Stimulated activated naive CD8-positive, alpha-beta T cell treated with anti-CD3 and anti-CD28 coated beads, Interleukin-15, Interleukin-2, amounts not matched to agents 100 U/mL and 50 U/mL, for 24 hours (primary cell): Measurements from ENCODE around the gene EEF1AKMT1.

Experiments
- ATAC-seq: fragments of 150-1000 bp; cut with Tn5 transposase; one replicate; pipeline ENCODE4 v1.10.0; 2021
- DNase-seq: peaks from one replicate; pipeline ENCODE4 v3.0.0; 2021

The EEF1AKMT1 gene, protein sequence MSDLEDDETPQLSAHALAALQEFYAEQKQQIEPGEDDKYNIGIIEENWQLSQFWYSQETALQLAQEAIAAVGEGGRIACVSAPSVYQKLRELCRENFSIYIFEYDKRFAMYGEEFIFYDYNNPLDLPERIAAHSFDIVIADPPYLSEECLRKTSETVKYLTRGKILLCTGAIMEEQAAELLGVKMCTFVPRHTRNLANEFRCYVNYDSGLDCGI

DNA sequence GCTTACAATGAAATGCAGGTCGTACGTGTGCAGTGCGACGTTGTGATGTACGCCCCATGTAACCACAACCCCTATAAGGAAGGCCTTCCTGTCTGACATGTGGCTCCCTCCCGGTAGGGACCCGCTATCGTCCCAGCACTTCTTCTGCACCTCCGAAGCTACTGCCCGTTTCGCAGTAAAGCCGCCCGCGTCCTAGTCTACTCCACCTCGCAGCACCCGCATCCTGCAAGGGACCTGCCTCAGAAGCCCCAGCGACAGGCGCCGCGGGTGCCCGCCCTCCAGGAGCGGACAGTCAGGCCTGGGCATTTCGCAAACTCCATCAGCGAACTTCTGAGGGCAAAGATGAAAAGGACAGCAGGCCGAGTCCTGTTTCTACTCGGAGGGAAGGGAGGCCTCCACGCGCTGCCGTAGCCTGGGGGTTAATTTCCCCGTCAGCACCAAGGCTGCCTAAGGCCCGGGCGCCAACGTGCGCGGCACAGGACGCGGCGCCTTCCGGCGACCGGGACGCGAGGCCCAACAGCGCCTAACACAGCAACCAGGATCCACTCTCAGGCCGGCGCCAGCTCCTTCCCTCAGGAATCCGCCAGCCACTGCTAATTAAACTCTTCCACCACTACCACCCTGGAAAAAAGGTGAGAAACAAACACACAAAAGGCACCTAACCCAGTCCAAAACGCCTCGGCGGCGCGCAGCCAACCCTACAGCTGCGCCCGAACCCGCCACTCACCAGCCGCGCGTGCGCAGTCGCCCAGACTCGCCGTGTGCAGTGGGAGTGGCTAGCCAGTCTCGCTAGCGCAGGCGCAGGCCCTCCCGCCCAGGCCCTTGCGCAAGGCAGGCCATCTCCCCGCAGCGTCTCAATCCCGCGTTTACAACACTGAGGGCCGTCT, at the start of gene EEF1AKMT1:
TSS of gene EEF1AKMT1 (minus strand) at position 768 of the 887 bp plus-strand sequence. CDS start 16,363 bp downstream, outside the sequence.
- DNase-seq, result peak; percentile 97

DNA sequence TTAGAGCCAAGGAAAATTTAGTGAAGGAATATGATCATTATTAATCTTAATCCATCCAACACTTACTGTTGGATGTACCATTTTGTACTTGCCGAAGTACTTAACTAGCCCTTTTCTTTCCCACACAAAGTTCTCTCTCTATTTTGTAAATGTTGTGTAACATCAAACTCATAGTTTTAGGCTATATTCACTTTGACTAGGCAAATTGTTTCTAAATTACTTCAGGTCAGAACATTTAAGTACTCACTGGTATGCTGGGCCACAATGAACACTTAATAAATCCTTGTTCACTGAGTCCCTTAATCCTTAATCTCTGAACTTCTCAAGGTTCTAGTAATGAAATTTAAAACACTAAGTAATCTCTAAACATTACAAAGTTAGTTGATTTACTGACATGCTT, 49.3 kb upstream of the EEF1AKMT1 start:
- no peak for ATAC-seq
- DNase-seq, result no peak

More for the DNA sequence above, at the start of gene EEF1AKMT1:
- peak; percentile 93 for ATAC-seq

DNA sequence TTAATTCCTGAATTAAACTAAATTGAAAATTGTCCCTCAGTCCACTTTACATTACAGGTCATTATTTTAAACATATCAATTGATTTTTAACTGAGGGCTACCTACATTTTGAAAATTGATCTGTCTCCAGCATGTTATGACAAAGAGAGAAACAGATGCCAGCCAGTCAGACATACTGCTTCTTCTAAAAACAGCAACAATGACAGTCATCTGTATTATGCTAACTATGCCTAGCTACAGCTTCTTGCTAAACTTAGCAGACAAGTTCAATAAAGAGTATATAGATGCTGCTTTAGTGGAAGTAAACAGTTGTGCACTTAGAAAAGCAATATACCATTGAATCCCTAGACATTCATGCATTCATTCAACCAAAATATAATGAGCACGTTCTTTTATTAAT, 48.6 kb upstream of the EEF1AKMT1 start:
- DNase-seq, result no peak
- ATAC-seq, result no peak

DNA sequence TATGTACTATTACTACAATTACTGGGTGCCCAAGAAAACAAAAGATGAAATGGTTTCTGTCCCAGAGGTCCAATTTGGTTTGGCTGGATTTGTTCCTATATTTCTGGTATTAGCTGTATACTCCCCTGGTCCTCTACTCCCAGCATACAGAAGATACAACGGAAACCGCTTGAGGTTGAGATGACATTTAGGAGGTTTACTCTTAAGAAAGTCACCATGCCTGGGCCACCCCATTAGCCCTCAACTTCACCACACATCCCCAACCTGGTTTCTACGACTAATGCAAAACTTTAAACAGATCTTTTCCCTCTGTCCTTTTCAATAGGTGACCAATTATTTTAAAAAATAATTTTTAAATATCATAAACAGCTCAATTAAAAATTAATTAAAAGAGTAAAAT, 46.0 kb upstream of the EEF1AKMT1 start:
- peak; percentile 57 for ATAC-seq
- DNase-seq, result no peak

DNA sequence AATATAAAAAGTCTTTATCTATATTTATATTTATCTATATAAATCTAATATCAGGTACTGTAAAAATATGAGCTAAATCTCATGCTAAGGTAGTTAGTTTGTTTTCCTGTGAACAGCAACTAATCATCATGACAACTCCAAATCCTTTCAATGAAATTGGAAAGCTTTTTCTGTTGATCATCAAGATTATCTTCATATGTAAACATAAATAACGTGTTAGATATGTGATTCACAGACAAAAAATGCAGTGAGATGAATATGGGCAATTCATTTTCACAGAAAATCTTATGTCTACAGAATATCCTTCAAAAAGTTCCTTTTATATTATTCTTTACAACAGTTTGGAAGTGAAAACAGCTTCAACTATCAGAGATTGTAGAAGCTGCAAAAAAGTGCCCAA, 41.7 kb upstream of the EEF1AKMT1 start:
- DNase-seq, result no peak
- ATAC-seq, result no peak

DNA sequence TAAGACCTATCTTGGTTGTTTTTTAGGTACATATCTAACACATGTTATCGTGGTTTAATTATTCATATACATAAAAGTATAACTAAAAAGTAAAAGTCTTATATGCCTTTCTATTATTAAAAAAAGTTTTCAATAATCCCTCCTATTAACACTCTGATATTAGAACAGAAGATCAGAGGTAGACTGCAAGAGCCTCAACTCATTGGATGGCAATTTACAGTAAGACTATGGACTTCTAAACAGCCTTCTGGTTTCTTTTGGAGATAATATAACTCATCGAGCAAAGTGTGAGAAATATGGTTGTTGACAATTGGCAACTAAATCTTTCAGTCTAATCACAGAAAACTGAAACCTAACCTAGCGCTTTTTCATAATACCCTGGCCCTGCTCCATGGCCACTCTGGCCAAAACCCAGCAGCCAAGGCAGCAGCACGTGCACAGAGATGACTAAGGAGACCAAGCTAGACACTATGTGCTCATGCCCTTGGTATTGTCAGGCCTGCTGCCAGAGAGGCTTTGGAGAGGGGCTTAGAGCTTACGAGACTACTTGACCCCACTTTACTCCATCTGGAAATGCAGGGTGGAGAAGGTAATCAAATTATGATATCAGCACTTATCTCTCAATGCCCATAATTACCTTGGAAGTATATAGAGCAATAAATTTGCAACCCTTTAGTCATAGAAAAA, 40.6 kb upstream of the EEF1AKMT1 start:
- ATAC-seq (no peak), DNase-seq (no peak)

DNA sequence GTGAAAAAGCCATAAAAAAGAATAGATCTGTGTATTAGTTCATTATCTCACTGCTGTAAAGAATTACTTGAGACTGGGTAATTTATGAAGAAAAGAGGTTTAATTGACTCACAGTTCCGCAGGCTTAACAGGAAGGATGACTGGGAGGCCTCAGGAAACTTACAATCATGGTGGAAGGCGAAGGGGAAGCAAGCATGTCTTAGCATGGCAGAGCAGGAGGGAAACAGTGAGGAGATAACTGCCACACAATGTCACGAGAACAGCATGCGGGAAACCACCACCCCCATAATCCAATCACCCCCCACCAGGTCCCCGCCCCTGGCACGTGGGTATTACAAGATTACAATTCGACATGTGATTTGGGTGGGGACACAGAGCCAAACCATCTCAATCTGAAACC, 39.1 kb upstream of the EEF1AKMT1 start:
- no peak for DNase-seq
- no peak for ATAC-seq

DNA sequence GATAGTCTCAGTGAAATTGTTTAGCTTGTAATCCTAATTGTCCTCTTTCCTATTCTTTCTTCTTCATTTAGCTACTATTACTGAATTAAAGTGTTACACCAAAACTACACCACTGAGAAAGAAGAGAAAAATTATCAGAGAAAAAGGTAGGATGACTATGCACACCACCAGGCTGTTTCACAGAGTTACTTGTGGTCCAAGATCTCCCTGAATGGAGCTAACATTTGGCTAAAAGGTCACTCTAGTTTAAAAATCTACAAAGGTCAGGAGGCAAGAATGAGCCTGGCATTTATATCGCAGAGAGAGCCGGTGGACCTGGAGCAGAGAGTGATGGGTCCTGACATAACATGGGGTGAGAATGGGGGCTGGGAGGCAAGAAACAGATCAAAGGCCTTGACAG, 37.0 kb upstream of the EEF1AKMT1 start:
- ATAC-seq, result peak; percentile 65
- DNase-seq, result no peak

DNA sequence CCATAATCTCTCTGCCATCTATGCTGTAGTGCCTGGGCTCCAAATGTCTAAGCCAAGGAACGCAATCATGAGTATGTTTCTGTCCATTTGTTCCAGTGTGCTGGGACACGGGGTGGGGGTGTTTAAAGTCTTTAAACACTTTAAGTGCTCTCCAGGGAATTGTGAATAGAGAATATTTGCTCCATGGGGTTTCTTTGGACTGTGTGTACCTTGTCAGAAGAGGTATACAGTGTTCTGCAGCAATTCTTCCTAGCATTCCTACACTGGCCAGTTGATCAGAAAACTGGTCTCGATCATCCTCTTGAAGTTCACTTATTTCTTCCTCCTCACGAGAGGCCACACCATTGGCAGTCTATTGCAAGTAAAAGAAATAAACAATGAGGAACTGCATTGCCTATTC, 35.1 kb upstream of the EEF1AKMT1 start:
- DNase-seq (no peak), ATAC-seq (no peak)

DNA sequence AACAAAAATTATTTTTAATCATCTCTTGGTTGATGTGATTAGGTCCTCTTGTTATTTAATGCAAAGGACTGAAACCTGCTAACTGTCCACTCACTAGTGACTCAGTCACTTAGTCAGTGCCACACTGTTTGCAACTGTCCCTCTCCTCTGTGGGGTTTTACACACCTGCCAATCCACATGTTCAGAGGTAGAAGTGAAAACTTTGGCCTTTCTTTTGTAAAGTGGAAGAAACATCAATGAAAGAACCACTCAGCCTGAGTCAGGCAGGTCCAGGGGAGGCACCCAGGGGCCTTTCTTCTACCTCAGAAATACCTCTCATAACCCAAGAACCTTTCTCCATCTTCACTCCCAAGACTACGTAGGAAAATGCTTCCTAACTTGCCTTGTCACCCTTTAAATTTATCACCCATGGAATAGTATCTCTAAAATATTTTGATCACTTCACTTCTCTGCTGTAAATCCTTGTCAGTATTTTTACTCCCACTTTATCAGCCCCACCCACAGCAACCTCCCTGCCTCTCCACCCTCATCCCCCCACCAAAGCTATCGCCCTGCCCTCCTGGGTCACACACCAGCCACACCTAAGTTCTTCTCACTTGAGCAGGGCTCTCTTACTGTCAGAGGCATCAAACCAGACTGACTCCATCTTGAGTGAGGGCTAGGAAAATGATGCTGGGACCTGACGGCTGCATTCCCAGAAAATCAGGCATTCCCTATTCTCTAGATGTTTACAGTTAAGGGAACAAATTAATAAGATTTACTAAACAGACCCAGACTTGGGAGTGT, 29.6 kb upstream of the EEF1AKMT1 start:
- no peak for DNase-seq
- ATAC-seq, result peak; percentile 55

DNA sequence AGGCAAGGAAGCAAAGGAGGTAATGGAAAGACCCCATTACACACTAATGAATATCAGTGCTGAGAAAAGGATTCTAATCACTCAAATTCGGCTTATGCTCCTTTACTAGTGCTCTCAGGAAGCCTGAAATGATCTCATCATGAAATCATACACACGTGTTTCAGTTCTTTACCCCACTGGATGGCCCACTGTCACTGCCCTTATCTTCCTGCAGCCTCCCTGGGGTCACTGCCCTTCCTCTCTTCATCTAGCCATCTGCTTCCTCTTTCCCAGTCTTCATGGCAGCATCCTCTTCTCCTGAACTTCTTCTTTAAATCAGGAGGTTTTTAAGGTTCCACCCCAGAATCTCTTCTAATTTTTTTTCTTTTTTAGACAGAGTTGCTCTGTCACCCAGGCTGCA, 27.9 kb upstream of the EEF1AKMT1 start:
- ATAC-seq (no peak), DNase-seq (no peak)

DNA sequence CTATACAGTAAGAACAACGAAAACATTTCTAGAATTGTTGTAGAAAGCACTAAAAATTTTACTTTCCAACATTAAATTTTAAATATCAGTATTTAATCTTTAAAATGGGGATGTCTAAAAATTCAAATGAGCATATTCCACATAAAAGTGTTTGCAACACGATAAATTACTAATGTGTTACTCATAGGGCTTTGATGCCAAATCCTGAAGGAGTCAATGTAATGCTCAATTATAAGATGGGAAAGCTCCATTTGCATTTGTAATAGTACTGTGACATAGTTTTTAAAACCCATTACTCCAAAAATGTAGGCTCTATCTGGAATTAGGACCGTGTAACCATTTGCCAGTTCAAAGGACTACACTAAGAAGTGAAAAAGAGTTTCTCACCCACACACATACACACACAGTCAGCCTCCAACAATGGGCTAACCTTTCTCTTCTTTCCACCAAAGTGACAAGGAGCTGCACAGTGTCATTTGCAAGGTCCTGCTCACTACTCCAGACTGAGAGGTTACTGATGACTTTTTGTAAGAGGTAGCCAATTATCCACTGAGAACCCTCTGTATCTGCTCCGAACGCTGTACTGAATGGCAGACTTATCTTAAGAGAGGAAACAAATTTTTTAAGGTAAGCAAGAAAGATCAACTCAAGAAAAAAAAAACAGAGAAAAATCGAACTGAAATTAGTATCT, 26.1 kb upstream of the EEF1AKMT1 start:
- ATAC-seq (no peak), DNase-seq (no peak)

DNA sequence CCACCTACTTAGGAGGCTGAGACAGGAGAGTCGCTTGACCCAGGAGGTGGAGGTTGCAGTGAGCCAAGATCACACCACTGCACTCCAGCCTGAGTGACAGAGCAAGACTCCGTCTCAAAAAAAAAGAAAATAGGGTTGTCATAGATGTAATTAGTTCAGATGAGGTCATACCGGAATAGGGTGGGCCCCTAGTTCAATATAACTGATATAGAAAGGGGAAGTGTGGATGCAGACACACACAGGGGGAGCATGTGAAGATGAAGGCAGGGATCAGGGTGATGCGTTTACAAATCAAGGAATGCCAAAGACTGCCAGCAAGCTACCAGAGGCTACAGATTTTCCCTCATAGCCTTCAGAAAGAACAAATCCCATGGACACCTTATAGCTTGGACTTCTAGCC, 24.3 kb upstream of the EEF1AKMT1 start:
- DNase-seq (no peak), ATAC-seq (no peak)

DNA sequence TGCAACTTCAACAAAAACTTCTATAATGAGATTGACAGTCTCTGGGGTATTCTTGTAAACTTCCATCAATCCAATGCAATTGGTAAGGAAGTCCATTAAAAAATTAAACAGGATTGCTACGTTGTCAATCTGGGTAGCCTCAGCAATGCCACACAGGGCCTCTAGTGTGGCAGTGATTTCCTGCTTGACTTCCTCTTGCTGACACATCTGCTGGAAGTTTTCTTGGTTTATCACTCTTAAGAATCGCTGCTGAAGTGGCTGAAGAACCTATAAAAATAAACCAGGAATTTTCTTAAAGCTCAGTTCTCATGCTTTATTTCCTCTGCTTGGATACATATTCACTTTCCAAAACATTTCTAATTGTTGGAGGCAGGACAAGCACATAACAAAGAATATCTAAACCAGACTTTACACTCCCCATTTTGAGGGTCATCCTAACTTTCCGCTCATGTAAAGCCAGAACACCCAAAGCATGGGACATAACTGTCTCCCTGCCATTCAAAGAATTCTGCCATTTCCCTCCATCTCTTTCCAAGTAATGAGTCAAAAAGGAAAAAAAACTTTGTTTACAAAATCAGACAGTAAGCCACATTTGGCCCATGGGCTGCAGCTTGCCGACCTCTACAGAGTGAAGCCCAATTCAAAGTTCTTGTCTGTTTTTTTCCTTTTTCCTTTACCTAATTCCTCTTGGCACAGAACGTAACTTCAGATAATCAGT, 23.2 kb upstream of the EEF1AKMT1 start:
- ATAC-seq (no peak), DNase-seq (no peak)

DNA sequence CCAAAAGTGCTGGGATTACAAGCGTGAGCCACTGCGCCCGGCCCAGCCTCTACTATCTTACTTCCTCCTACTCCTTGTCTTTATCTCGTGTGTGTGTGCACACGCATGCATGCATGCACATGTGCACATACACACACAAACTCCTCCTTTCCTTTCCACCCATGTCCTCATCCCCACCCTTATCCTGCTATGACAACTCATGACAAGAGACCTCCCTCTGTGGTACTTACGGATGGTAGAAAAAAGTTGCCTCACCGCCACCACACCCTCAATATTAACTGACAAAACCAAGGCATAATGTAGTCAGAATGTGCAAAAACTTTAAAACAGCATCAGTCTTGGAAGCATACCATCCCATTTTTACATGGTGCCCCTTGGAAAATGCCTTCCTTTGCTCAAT, 15.9 kb upstream of the EEF1AKMT1 start:
- ATAC-seq, result no peak
- no peak for DNase-seq

DNA sequence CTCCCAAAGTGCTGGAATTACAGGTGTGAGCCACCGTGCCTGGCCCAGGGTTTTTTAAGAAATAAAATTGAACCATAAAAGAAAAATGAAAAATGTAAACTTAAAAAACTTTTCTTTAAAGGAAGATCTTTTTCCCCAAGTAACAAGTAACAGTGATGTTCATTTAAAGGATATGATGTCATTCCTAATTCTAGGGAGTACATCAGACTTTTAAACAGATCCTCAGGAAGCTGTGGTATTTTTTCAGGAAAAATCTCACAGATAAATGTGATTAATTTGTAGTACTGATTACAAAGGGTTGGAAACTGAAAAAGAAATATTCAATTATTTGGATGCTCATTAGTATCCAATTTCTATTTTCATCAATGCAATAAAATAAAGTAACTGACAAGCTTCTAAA, 14.6 kb upstream of the EEF1AKMT1 start:
- ATAC-seq (no peak), DNase-seq (no peak)

DNA sequence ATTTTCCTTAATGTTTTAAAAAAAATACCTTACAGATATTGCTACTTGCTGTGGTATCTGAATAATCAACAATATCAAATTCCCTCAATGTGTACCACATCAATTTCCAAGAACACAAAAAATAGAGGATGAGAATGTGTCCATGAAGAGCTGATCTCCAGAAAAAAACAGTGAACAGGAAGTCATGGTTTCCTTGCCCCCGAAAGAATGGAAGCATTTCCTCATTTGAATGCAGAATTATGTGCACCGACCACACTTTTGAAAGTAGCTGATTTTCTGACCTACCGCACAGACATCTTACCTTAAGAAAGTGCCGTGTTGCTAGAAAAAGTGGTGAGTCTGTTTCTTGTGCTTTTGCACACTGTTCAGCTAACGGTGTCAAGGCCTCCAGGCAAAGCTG, 13.4 kb upstream of the EEF1AKMT1 start:
- DNase-seq (no peak), ATAC-seq (no peak)

DNA sequence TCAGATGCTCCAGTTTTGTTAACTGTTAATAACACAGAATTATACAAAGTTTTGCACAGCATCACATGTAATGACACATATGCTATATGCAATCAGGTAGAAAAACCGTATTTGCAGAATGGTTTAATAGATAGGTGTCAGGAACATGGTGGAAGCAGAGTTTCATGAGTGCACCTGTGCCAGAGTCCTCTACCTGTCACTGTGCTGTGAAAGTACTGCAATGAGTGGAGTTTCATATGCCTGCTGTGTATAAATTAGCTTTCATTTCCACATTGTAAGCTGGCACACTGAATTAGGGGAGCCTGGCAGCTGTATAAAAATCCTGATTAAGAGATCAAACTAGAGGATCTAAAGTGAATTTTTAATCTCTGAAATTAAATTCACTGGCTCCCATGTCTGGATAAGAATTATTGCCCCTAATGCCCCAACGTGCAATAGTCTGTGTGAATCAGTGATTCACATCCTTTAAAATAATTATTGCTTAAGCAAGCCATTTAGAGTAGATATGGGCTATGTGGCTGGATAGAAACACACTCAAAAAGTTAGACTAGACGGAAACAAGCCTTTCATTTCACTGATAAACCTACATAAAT, 8.5 kb upstream of the EEF1AKMT1 start:
- ATAC-seq (no peak), DNase-seq (no peak)

DNA sequence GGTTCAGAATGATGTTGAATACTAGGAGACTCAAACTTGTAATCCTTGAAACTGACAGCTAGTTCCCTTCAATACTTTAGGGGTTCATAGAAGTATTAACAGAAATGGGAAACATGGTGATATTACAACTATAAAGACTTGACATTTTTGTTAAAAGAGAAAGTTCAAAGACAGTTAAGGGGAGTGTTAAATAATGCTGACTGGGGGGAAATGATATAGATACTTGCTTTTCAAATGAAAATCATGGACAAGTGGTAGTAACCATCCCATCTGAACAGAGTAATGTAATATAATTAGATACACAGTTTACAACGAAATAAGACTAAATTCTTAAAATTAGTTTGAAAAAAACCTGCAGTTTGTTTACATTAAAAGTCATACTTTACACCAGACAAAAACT, 6.6 kb upstream of the EEF1AKMT1 start:
- ATAC-seq, result no peak

DNA sequence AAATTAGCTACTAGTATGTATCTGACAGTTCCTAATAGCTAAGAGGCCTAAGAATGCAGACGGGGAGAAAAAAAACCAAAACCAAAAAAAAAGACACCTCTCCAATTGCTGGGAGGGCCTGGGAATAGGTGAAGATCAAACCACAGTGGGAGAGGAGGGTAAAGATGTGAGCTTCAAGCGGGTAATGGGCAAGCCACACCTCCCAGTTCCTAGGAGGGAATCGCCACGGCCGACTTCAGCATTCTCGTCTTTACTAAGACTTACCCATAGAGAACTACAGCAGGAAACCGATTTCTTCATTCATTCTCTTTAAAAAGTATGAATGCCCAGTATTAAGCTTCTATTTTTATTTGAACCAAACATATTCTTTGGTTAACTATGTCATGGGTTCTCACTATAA, 5.6 kb upstream of the EEF1AKMT1 start:
- no peak for DNase-seq
- no peak for ATAC-seq

More for the DNA sequence above, 6.6 kb upstream of the EEF1AKMT1 start:
- DNase-seq, result no peak

DNA sequence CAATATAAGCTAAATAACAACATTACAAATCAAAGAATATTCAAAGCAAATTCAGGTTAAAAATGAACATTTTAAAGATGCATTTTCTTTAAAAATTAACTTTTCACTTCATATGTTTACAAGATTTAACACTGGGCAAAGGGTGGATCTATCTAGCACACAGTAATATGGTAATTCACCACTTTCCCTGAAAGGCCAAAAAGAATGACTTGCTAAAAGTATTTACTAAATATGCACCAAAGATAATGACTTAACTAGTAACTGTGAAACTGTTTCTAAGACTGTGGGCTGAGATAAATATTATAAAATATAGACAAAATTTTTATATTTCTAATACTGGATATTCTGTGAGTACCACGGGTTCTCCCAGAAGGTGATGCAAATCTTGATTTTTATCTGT, 4.5 kb upstream of the EEF1AKMT1 start:
- ATAC-seq, result no peak
- no peak for DNase-seq
